Measurements from ENCODE around the gene CABLES1. TPM values are rescaled to one million over a fixed set of nuclear protein-coding genes. Genes with fewer than 3 reads are reported as not detected.

The CABLES1 gene
- total and polyA plus RNA-seq, 2 of the 8 experiments (the other 6 are each of a cell fraction or from before 2014, with no cell fraction given) = 9.2 to 26.4 TPM

- Histone ChIP-seq H3K27ac (ENCODE audit: low read depth, low read length) (no peak overlapping the region), H3K56ac (replicated peaks; ENCODE audit: insufficient read length, low read depth, low read length) (no peak overlapping the region), H3K4me3 (ENCODE audit: extremely low read depth in 1 of 4, insufficient read depth in 2 of 4, low read depth in 3 of 4, low read length in 4 of 4) (no peak overlapping the region), H3K4me2 (ENCODE audit: insufficient read depth in 1 of 2, low read depth in 2 of 2, low read length in 2 of 2) (no peak overlapping the region), H2AFZ (ENCODE audit: low read length) (no peak overlapping the region), H3K4me1 (replicated peaks in 1 of 4; ENCODE audit: control insufficient read depth in 3 of 4, insufficient read depth in 4 of 4, low read length in 3 of 4) (peaks cover 3 to 17% (median 5%) of the 10 kb centered on the region in 4 experiments; a peak in 6 of 7 replicates), H2BK120ac (replicated peaks; ENCODE audit: low read depth, low read length) (no peak overlapping the region), H3K9ac (replicated peaks in 1 of 4; ENCODE audit: extremely low read depth in 1 of 4, low read depth in 3 of 4, low read length in 3 of 4) (no peak overlapping the region; a peak in 1 of 7 replicates), H4K5ac (ENCODE audit: insufficient read length, low read depth, low read length) (no peak overlapping the region), H3K9me3 (ENCODE audit: insufficient read depth in 2 of 2, low read depth in 1 of 2, low read length in 1 of 2) (no peaks in the 10 kb centered on the region), H2BK20ac (ENCODE audit: low read length) (no peak overlapping the region), H4K91ac (replicated peaks; ENCODE audit: insufficient read length, low read length) (no peak overlapping the region), H3K23ac (ENCODE audit: insufficient read length) (no peak overlapping the region), H2BK12ac (ENCODE audit: low read depth, low read length) (no peak overlapping the region), H3K18ac (ENCODE audit: extremely low read depth, low read length) (no peak overlapping the region), H3K23me2 (ENCODE audit: low read depth, low read length) (no peaks in the 10 kb centered on the region), H3K4ac (replicated peaks; ENCODE audit: insufficient read length, low read depth, low read length) (no peak overlapping the region), H2BK5ac (ENCODE audit: low read depth, low read length) (no peak overlapping the region), H2AK5ac (ENCODE audit: low read depth, low read length) (no peak overlapping the region), H3K27me3 (replicated peaks in 1 of 4; ENCODE audit: control insufficient read depth in 3 of 4, extremely low read depth in 1 of 4, insufficient read depth in 3 of 4, low read length in 3 of 4) (no peaks in the 10 kb centered on the region), H3K79me2 (ENCODE audit: control insufficient read depth in 1 of 2, insufficient read depth in 2 of 2, low read length in 2 of 2) (peaks cover 5 to 89% of the 10 kb centered on the region in 2 experiments), H4K8ac (ENCODE audit: extremely low read depth, insufficient read depth, low read length) (no peak overlapping the region), H3K14ac (ENCODE audit: insufficient read length) (no peak overlapping the region), H2BK15ac (ENCODE audit: low read length) (no peak overlapping the region), H4K20me1 (replicated peaks in 1 of 2; ENCODE audit: control insufficient read depth in 1 of 2, insufficient read depth in 2 of 2, low read length in 2 of 2) (peaks cover 0 to 9% of the 10 kb centered on the region in 2 experiments), H3K79me1 (ENCODE audit: low read depth, low read length) (peaks cover 13% of the 10 kb centered on the region), H3K36me3 (ENCODE audit: control insufficient read depth in 2 of 4, insufficient read depth in 4 of 4, low read length in 3 of 4) (peaks cover 0 to 7% (median 0%) of the 10 kb centered on the region in 4 experiments; a peak in 2 of 8 replicates)
- 89% methylated on average over 11 of the region's 11 CpGs; no CpG with 5 or more reads in 1 of the 2 experiments for WGBS, 2 experiments (ENCODE audit: extremely low coverage in 1 of 2, insufficient coverage in 1 of 2, insufficient read length in 1 of 2, insufficient replicate concordance in 2 of 2, low coverage in 1 of 2, low lambda C conversion rate in 2 of 2, missing lambda C conversion rate in 1 of 2)
- ChIA-PET CTCF (ENCODE audit: partially characterized antibody) (interaction anchor here (0.7 to 1.3 kb wide), 4 partner anchors 20 to 347 kb away, joined by 3 to 5 read pairs (median 4); no protein-coding TSS in a partner anchor), POLR2A (ENCODE audit: partially characterized antibody) (interaction anchor here (1.3 to 3.0 kb wide), 2 partner anchors 12 to 16 kb away, joined by 4 to 10 read pairs; partner anchors contain the start of gene CABLES1)
- DNase-seq (ENCODE audit: low read depth in 1 of 2, low spot score in 2 of 2) = no peak
- no peak for FAIRE-seq
- TF ChIP-seq SP1 (IDR thresholded peaks at IDR 0.05; ENCODE audit: low read depth, low read length) (no peak), RNF2 (IDR thresholded peaks at IDR 0.05; ENCODE audit: borderline replicate concordance, low read depth, low read length, missing control alignments, poor library complexity, severe bottlenecking) (no peak), CTBP2 (IDR thresholded peaks at IDR 0.05; ENCODE audit: borderline replicate concordance, insufficient read depth, insufficient read length, low read length) (no peak), TCF12 (IDR thresholded peaks at IDR 0.05; ENCODE audit: low read depth, low read length) (no peak), SIN3A (conservative IDR thresholded peaks at IDR 0.05 in 1 of 2, IDR thresholded peaks at IDR 0.05 in 1 of 2; ENCODE audit: low read depth in 1 of 2, low read length in 2 of 2) (no peak), MAFK (IDR thresholded peaks at IDR 0.05; ENCODE audit: low read depth, low read length) (no peak), EGR1 (IDR thresholded peaks at IDR 0.05; ENCODE audit: borderline replicate concordance, low read depth, low read length) (no peak), HDAC6 (IDR thresholded peaks at IDR 0.05; ENCODE audit: low read depth, low read length) (no peak), TEAD4 (IDR thresholded peaks at IDR 0.05; ENCODE audit: low read depth, low read length) (no peak), BRCA1 (IDR thresholded peaks at IDR 0.05; ENCODE audit: low read depth, low read length) (no peak), BCL11A (IDR thresholded peaks at IDR 0.05; ENCODE audit: low read depth in 2 of 2, low read length in 2 of 2) (no peak), CBX5 (IDR thresholded peaks at IDR 0.05; ENCODE audit: low read depth, low read length) (no peak)
Observed at GRCh38 chr18:23151414-23152099, 16.3 kb downstream of the CABLES1 start.
